ENCODE measurements around the gene TBC1D8. TPM values are rescaled to one million over a fixed set of nuclear protein-coding genes. Genes with fewer than 3 reads are reported as not detected.

TBC1D8 gene
- total RNA-seq, 1 donor: 13.4 TPM

- no peak overlapping the region for H3K4me3 ChIP-seq (ENCODE audit: low read depth, low read length)
- no peak for DNase-seq (ENCODE audit: low read depth)
- no peak for TF ChIP-seq CTCF (IDR thresholded peaks at IDR 0.05; ENCODE audit: insufficient read depth, low read depth, low read length)
These were observed 136.8 kb downstream of the TBC1D8 start for GRCh38 chr2:101014264-101014857.

GRCh38 chr2:101012706-101013181 lies 138.4 kb downstream of the TBC1D8 start:
- peak; percentile 76 for TF ChIP-seq CTCF (IDR thresholded peaks at IDR 0.05; ENCODE audit: insufficient read depth, low read depth, low read length)
- H3K4me3 ChIP-seq (ENCODE audit: low read depth, low read length): no peak overlapping the region
- DNase-seq (ENCODE audit: low read depth): peak; percentile 54

GRCh38 chr2:101012054-101012705 lies 139.0 kb downstream of the TBC1D8 start:
- TF ChIP-seq CTCF (IDR thresholded peaks at IDR 0.05; ENCODE audit: insufficient read depth, low read depth, low read length): no peak
- no peak overlapping the region for H3K4me3 ChIP-seq (ENCODE audit: low read depth, low read length)
- DNase-seq (ENCODE audit: low read depth): no peak

GRCh38 chr2:101011152-101011551 lies 140.0 kb downstream of the TBC1D8 start:
- no peak for DNase-seq (ENCODE audit: low read depth)
- no peak overlapping the region for H3K4me3 ChIP-seq (ENCODE audit: low read depth, low read length)
- TF ChIP-seq CTCF (IDR thresholded peaks at IDR 0.05; ENCODE audit: insufficient read depth, low read depth, low read length): no peak

GRCh38 chr2:101007415-101008345 lies 143.5 kb downstream of the TBC1D8 start:
- DNase-seq (ENCODE audit: low read depth): no peak
- no peak overlapping the region for H3K4me3 ChIP-seq (ENCODE audit: low read depth, low read length)
- no peak for TF ChIP-seq CTCF (IDR thresholded peaks at IDR 0.05; ENCODE audit: insufficient read depth, low read depth, low read length)

GRCh38 chr2:101006065-101006715 lies 145.0 kb downstream of the TBC1D8 start:
- TF ChIP-seq CTCF (IDR thresholded peaks at IDR 0.05; ENCODE audit: insufficient read depth, low read depth, low read length): no peak
- no peak for DNase-seq (ENCODE audit: low read depth)
- no peak overlapping the region for H3K4me3 ChIP-seq (ENCODE audit: low read depth, low read length)
